Panc1 (cell line): ENCODE measurements around the gene KCNJ12. TPM values are rescaled to one million over a fixed set of nuclear protein-coding genes. Genes with fewer than 3 reads are reported as not detected.

Experiments used
- ATAC-seq: fragments of 200-7000 bp; cut with Tn5 transposase; 2 replicates; pipeline ENCODE4 v1.9.1; 2020; ENCODE audit warnings: mild to moderate bottlenecking, moderate library complexity
- BruUV-seq: library from RNA; stranded (reverse); fragments of 400-500 nt; replicated peaks from 2 replicates; lab custom pipeline; 2021; lab: Mats Ljungman, UMichigan
- CTCF ChIA-PET: fragments of 300-600 bp; sonication (Branson Sonifier 250); formaldehyde crosslinking; loops from one replicate; lab custom pipeline; 2022; ENCODE audit warnings: antibody characterized with exemption; lab: Charles Lee
- POLR2A ChIA-PET: fragments of 300-600 bp; sonication (Branson Sonifier 250); formaldehyde crosslinking; loops from one replicate; lab custom pipeline; 2022; ENCODE audit warnings: antibody characterized with exemption; lab: Charles Lee
- DNase-seq: peaks from one replicate; pipeline ENCODE4 v3.0.0-alpha.2; 2010; ENCODE audit warnings: low read depth, low spot score
- H3K27ac ChIP-seq: 2 replicates; pipeline ENCODE4 v1.5.1; 2011; ENCODE audit warnings: mild to moderate bottlenecking, low read length, inconsistent platforms
- H3K27me3 ChIP-seq: fragments of 200-500 bp; sonication (Bioruptor generic); 2 replicates; pipeline ENCODE4 v1.6.0; 2014; ENCODE audit warnings: low read length, inconsistent platforms; ENCODE audit not compliant: control insufficient read depth, insufficient read depth
- H3K36me3 ChIP-seq: fragments of 200-500 bp; sonication (Bioruptor generic); 2 replicates; pipeline ENCODE4 v1.5.1; 2014; ENCODE audit warnings: inconsistent platforms, mild to moderate bottlenecking, low read length, moderate library complexity; ENCODE audit not compliant: control insufficient read depth, insufficient read depth
- H3K4me1 ChIP-seq: 2 replicates; pipeline ENCODE4 v1.5.1; 2011; ENCODE audit warnings: inconsistent platforms, mild to moderate bottlenecking, low read length, moderate library complexity; ENCODE audit not compliant: control insufficient read depth, insufficient read depth
- H3K4me3 ChIP-seq, 2 experiments: 2 replicates each; pipeline ENCODE4 v1.5.1; 2011 to 2012; ENCODE audit warnings: low read depth in 2 of 2, low read length in 2 of 2, mild to moderate bottlenecking in 2 of 2, inconsistent platforms in 1 of 2, moderate library complexity in 1 of 2
- H3K9me3 ChIP-seq: fragments of 200-500 bp; sonication (Bioruptor generic); 2 replicates; pipeline ENCODE4 v1.5.1; 2014; ENCODE audit warnings: low read depth, mild to moderate bottlenecking, inconsistent platforms, low read length, moderate library complexity; ENCODE audit not compliant: control insufficient read depth, insufficient read depth
- in situ Hi-C: cut with HindIII; loops from 2 replicates; pipeline ENCODE4 v1.10.0; 2016; ENCODE audit warnings: low sequenced_read_pairs, low pct_unique_long_range_greater_than_20kb
- intact Hi-C: fragments of 100-400 bp; cut with micrococcal nuclease; formaldehyde crosslinking; loops from one replicate; pipeline ENCODE4 v1.10.0; 2022; ENCODE audit not compliant: unreplicated experiment
- total RNA-seq: library from RNA; stranded (reverse); gene quantifications from one replicate; pipeline ENCODE4 v1.2.1, GENCODE V29; 2021; ENCODE audit not compliant: unreplicated experiment
- TF ChIP-seq, protein P1 (sequence below): fragments of 450-650 bp; IDR thresholded peaks from 2 replicates; pipeline ENCODE4 v1.5.1; 2017; ENCODE audit warnings: mild to moderate bottlenecking

Gene KCNJ12
- total RNA-seq, 1 experiment from 2014 or later = 2.7 TPM

DNA sequence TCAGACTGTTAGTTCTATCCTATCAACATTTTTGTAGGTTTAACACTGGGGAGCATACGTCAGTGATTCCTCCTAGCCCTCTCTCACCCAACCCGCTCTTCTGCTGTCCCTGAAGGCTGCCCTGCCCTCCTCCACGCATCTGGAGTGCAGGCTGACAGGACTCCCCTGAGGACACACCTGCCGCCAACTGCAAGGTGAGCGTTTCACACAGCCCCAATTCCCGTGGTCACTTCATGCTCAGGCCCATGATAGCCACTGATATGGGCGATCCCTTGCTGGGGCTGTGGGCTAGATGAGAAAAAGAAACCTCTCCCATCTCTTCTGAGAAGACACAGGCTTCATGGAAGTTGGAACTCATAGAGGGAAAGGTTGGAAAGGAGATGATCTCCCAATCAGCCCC lies 91.0 kb downstream of the KCNJ12 start:
- no peak overlapping the region for H3K4me3 ChIP-seq
- BruUV-seq = no TSS peak
- peaks cover 2% of the 10 kb centered on the region; the same call in 1 of the 2 replicates for H3K27me3 ChIP-seq
- TF ChIP-seq, protein P1, sequence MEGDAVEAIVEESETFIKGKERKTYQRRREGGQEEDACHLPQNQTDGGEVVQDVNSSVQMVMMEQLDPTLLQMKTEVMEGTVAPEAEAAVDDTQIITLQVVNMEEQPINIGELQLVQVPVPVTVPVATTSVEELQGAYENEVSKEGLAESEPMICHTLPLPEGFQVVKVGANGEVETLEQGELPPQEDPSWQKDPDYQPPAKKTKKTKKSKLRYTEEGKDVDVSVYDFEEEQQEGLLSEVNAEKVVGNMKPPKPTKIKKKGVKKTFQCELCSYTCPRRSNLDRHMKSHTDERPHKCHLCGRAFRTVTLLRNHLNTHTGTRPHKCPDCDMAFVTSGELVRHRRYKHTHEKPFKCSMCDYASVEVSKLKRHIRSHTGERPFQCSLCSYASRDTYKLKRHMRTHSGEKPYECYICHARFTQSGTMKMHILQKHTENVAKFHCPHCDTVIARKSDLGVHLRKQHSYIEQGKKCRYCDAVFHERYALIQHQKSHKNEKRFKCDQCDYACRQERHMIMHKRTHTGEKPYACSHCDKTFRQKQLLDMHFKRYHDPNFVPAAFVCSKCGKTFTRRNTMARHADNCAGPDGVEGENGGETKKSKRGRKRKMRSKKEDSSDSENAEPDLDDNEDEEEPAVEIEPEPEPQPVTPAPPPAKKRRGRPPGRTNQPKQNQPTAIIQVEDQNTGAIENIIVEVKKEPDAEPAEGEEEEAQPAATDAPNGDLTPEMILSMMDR = no peak
- no peaks in the 10 kb centered on the region for H3K9me3 ChIP-seq
- in situ Hi-C loops = no loop called here
- CTCF ChIA-PET = no interaction called here
- H3K36me3 ChIP-seq = no peaks in the 10 kb centered on the region
- no peak for DNase-seq
- intact Hi-C loops = no loop called here
- POLR2A ChIA-PET = no interaction called here
- ATAC-seq = no peak
- H3K27ac ChIP-seq = no peak overlapping the region
- no peaks in the 10 kb centered on the region for H3K4me1 ChIP-seq

DNA sequence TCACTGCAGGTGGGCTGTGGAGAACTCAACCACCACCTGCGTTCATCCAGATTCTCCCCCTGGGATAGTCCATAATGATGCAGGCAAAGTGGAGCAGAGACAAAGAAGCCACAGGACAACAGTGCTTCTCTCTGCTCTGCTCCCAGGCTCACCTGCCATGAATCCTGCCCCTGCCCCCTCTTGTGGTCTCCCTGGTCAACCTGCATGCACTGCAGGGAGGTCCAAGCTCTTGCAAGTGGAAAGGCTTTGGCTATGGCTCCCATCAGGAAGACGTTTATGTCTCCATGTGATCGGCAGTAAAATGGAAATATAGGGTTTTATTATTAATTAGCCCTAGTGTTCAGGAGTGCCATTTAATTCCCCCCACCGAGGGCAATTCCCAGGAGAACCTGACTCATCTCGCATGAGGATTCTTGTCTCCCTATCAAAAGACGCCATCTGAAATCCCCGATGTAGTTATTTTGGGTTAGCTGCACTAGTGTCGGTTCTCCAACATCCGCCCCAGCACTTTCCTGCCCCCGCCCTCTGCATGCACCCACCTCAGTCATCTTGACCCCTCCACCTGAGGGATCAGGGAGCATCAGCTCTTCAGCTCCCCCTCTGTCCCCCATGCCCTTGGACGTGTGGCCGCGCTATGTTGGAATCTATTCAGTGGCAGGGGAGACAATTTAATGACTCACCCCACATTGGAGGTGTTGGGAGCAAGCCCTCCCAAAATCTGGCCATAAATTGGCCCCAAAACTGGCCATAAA lies 91.8 kb downstream of the KCNJ12 start:
- DNase-seq (no peak), ATAC-seq (no peak)
- H3K9me3 ChIP-seq = no peaks in the 10 kb centered on the region
- H3K4me1 ChIP-seq = no peaks in the 10 kb centered on the region
- intact Hi-C loops (no loop called here), in situ Hi-C loops (no loop called here)
- H3K27me3 ChIP-seq = peaks cover 2% of the 10 kb centered on the region; the same call in 1 of the 2 replicates
- H3K36me3 ChIP-seq = no peaks in the 10 kb centered on the region
- POLR2A ChIA-PET = no interaction called here
- no peak overlapping the region for H3K27ac ChIP-seq
- TF ChIP-seq, protein P1 = no peak
- BruUV-seq = no TSS peak
- CTCF ChIA-PET = no interaction called here
- H3K4me3 ChIP-seq = no peak overlapping the region

Other genes starting within 250 kb of the KCNJ12 start
- gene DHRS7B, start 249.4 kb upstream of the KCNJ12 start, total RNA-seq = 9.4 TPM
- 23.4 TPM for gene TMEM11, start 162.2 kb upstream of the KCNJ12 start, total RNA-seq
- 2.8 TPM for gene NATD1, start 122.9 kb upstream of the KCNJ12 start, total RNA-seq
- gene MAP2K3, start 91.6 kb upstream of the KCNJ12 start, total RNA-seq = 44.4 TPM